MG63 (cell line): ENCODE measurements around the gene PMF1. TPM values are rescaled to one million over a fixed set of nuclear protein-coding genes. Genes with fewer than 3 reads are reported as not detected.

Experiments used
- DNase-seq: peaks from one replicate; pipeline ENCODE4 v3.0.0-alpha.2; 2020
- H3K27me3 ChIP-seq: fragments of 250-450 bp; sonication (Bioruptor Pico); 2 replicates; pipeline ENCODE4 v1.5.1; 2020; ENCODE audit warnings: mild to moderate bottlenecking, moderate library complexity
- H3K36me3 ChIP-seq: fragments of 250-450 bp; sonication (Bioruptor Pico); 2 replicates; pipeline ENCODE4 v1.5.1; 2020; ENCODE audit warnings: mild to moderate bottlenecking, moderate library complexity
- H3K4me3 ChIP-seq: fragments of 250-450 bp; sonication (Bioruptor Pico); 2 replicates; pipeline ENCODE4 v1.5.1; 2020; ENCODE audit warnings: mild to moderate bottlenecking, moderate library complexity
- H3K9me3 ChIP-seq: fragments of 250-450 bp; sonication (Bioruptor Pico); 2 replicates; pipeline ENCODE4 v1.5.1; 2020; ENCODE audit warnings: mild to moderate bottlenecking, moderate library complexity
- total RNA-seq: library from RNA; depleted of rRNA; stranded (reverse); fragments of >200 nt; shearing (Covaris generic); gene quantifications from 2 replicates; pipeline ENCODE4 v1.2.3, GENCODE V29; 2014; ENCODE audit warnings: low replicate concordance; rRNA removed

PMF1 gene
- total RNA-seq, 1 experiment from 2014 or later, result 161 TPM

DNA sequence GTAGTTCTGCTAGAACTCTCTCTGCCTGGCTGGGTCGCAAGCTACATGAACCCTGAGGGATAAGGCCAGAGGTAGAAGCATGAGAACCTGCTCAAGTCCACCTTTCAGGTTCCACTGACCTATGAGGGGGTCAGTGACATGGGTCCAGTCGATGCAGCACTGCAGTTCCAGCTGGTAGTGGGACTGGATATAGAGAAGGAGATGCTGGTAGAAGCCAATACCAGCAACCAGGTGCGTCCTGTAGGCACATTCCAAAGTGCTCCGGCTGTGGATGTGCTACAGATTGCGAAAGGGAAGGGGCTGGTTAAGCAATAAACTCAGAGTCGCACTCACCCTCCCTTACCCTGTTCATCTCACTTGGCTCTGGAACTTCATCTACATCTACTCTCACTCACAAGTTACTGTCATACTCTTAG, 64.2 kb downstream of the PMF1 start:
- Histone ChIP-seq H3K36me3 (peaks cover 84% of the 10 kb centered on the region), H3K27me3 (no peaks in the 10 kb centered on the region), H3K4me3 (no peak overlapping the region), H3K9me3 (no peaks in the 10 kb centered on the region)
- no peak for DNase-seq

DNA sequence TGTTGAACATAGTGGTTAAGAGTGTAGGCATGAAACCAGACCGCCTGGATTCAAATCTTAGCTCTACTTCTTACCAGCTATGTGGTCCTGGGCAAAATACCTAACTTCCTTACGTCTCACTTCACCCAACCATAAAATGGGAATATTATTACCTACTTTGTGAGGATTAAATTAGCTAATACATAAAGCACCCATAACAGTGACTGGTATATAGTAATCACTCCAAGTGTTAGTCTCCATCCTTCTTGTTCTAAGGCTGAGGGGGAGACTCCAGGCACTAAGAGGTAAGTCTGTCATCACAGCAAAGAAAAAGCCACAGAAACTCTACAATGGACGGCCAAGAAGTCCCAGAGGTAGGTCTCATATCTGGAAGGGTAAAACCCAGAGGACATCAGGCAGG, 67.0 kb downstream of the PMF1 start:
- no peaks in the 10 kb centered on the region for H3K9me3 ChIP-seq
- H3K36me3 ChIP-seq, result peaks cover 58% of the 10 kb centered on the region
- H3K4me3 ChIP-seq, result no peak overlapping the region
- H3K27me3 ChIP-seq, result no peaks in the 10 kb centered on the region
- no peak for DNase-seq

DNA sequence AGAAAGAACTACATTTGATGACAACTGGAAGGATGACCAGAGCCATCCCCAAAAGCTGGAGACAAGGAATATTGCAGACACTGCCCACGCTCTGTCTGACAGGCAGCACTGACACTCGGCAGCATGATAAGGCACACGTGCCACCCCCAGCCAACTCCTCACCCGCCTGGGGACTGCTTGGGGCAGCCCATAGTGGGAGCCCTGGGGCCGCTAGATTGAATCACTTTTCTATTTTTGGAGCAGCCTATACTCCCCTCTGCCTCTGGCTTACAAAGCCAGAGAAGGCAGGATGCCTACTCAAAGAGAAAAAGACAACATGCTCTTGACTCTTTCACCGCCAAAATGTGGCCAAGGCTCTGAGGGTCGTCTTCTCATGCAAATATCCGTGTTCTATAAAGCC, 68.5 kb downstream of the PMF1 start:
- H3K4me3 ChIP-seq, result peak overlapping the region; percentile 92
- peak; percentile 62 for DNase-seq
- H3K27me3 ChIP-seq, result no peaks in the 10 kb centered on the region
- H3K36me3 ChIP-seq, result peaks cover 52% of the 10 kb centered on the region
- H3K9me3 ChIP-seq, result no peaks in the 10 kb centered on the region

DNA sequence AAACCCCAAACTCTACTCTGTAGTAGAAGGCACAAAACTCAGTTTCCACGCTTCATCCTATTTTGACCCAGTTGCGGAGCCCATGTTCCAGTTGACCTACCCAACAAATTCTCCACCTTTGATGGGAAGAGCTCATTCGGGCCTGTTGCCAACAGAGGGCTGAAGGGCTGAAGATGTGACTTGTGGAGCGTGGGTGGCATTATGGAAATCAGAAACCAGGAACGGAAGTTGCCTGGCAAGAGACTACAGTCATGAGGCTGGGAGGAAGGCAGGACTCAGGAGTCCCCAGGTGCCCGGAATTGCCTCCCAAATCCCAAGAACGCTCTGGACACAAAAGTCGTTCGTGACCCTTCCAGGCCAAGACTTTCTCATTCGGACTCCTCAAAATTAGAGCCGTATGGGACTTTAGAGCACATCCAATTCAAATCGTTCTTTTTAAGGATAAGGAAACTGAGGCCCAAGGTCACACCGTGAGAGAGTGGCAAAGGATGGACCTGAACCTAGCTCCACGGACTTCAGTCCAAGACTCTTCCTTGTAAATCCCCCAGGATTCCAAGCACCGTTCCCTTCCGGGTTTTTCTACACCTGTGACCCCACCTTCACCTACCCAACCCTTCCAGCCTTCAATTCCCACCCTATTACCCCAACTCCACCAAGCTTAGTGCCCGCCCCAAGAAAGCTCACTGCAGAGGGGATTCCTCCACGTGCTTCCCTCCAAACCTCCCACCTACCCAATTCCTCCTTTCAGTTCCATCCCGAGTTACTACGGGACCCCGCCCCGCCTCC, 69.1 kb downstream of the PMF1 start:
- DNase-seq, result peak; percentile 48
- H3K9me3 ChIP-seq, result no peaks in the 10 kb centered on the region
- peaks cover 50% of the 10 kb centered on the region for H3K36me3 ChIP-seq
- peak overlapping the region; percentile 92 for H3K4me3 ChIP-seq
- H3K27me3 ChIP-seq, result no peaks in the 10 kb centered on the region

GRCh38 chr1:156282479-156283222, 69.8 kb downstream of the PMF1 start, which contains the start of gene SMG5:
TSS of gene SMG5 (minus strand) at chr1:156282825. CDS start at chr1:156282680, 145 bp downstream.
- Histone ChIP-seq H3K4me3 (peak within 1 kb of the TSS; percentile 92), H3K27me3 (no peaks in the 10 kb centered on the region), H3K9me3 (no peaks in the 10 kb centered on the region), H3K36me3 (peaks cover 44% of the 10 kb centered on the region)
- DNase-seq, result peak; percentile 99

DNA sequence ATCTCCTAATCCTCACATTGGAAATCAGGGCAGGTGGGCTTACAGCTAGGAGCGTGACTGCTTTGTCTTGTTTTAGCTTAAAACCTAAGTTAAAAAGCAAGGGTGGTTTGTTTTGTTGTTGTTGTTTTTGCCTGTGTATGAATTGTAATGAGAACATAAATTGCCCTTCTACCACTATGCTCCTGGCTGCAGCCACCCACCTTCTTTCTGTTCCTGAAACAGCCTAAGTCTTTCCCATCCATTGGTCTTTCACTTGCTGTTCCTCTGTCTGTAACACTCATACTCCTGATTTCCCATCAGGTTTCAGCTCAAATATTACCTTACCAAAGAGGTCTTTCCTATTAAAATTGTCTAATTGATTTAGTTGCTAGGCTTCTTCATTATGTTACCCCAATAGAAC, 70.7 kb downstream of the PMF1 start:
- Histone ChIP-seq H3K4me3 (peak overlapping the region; percentile 92), H3K36me3 (peaks cover 37% of the 10 kb centered on the region), H3K9me3 (no peaks in the 10 kb centered on the region), H3K27me3 (no peaks in the 10 kb centered on the region)
- no peak for DNase-seq

DNA sequence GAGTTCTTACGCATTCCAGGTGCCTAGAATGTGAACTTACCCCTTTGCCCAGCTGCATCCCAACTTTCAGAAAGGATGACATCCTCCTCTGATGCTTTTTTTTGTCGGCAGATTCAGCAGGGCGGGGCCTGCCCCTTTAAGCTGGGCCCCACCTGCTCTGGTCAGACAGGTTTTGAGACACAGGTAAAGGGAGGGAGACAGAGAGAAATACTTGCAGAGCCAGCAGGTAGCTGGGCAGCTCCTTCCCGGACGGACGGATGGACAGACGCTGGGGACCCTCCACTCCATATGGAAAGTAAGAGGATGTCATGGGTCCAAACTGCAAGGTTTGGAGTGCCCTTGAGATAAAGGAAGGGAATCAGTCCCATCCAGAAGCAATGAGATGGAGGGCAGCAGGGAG, 71.3 kb downstream of the PMF1 start, which contains the start of gene TMEM79:
Gene TMEM79, plus strand, starts transcription at position 214 of the 400 bp plus-strand sequence. CDS start 902 bp downstream, outside the sequence.
- Histone ChIP-seq H3K27me3 (no peaks in the 10 kb centered on the region), H3K9me3 (no peaks in the 10 kb centered on the region), H3K4me3 (peak within 1 kb of the TSS; percentile 92), H3K36me3 (peaks cover 38% of the 10 kb centered on the region)
- DNase-seq, result no peak

DNA sequence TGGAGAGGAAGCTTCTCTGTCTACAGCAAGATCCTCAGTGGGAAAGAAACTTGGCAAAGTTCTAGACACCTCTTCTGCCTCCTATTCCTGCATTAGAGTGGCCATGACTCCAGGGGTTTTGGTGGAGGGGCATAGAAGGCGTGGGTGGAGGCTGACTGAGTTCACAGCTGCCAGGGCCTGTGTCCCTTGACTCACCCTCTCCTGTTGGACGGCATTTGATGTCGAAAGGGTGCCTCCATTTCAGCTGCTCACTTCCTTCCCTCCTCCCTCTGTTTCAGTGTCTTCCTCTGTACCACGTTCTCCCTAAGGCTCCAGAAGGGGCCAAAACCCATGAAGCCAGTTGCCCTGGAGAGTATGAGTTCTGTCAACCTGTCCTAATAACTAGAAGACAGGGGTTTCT, 72.0 kb downstream of the PMF1 start:
- H3K4me3 ChIP-seq, result no peak overlapping the region
- peaks cover 35% of the 10 kb centered on the region for H3K36me3 ChIP-seq
- peak; percentile 38 for DNase-seq
- no peaks in the 10 kb centered on the region for H3K9me3 ChIP-seq
- H3K27me3 ChIP-seq, result no peaks in the 10 kb centered on the region

DNA sequence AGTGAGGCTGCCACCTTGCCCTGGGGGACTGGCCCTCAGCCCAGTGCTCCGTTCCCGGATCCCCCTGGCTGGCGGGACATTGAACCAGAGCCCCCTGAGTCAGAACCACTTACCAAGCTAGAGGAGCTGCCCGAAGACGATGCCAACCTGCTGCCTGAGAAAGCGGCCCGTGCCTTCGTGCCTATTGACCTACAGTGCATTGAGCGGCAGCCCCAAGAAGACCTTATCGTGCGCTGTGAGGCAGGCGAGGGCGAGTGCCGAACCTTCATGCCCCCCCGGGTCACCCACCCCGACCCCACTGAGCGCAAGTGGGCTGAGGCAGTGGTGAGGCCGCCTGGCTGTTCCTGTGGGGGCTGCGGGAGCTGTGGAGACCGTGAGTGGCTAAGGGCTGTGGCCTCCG, 72.6 kb downstream of the PMF1 start:
- H3K9me3 ChIP-seq, result no peaks in the 10 kb centered on the region
- H3K36me3 ChIP-seq, result peaks cover 29% of the 10 kb centered on the region
- DNase-seq, result no peak
- H3K27me3 ChIP-seq, result no peaks in the 10 kb centered on the region
- no peak overlapping the region for H3K4me3 ChIP-seq

DNA sequence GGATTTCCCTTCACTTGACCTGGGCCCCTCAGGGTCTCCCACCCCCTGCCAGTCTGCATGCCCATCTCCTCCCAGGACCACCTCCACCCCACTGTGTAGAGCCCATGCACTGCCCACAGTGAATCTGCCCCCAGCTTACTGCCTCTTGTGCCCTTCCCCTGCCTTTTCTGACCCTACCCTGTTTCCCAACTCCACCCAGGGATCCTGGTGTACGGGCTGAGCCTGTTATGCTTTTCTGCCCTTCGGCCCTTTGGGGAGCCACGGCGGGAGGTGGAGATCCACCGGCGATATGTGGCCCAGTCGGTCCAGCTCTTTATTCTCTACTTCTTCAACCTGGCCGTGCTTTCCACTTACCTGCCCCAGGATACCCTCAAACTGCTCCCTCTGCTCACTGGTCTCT, 73.3 kb downstream of the PMF1 start:
- no peak for DNase-seq
- Histone ChIP-seq H3K36me3 (peaks cover 29% of the 10 kb centered on the region), H3K4me3 (no peak overlapping the region), H3K27me3 (no peaks in the 10 kb centered on the region), H3K9me3 (no peaks in the 10 kb centered on the region)

Other genes with a start within 250 kb of the PMF1 start
- 38.7 and 70.6 TPM in 2 replicates for gene ARHGEF2, start 234.5 kb upstream of the PMF1 start, total RNA-seq
- gene SSR2, start 192.1 kb upstream of the PMF1 start, total RNA-seq, result 243 and 387 TPM in 2 replicates
- 29.3 and 40.3 TPM in 2 replicates for gene UBQLN4, start 159.2 kb upstream of the PMF1 start, total RNA-seq
- 5.8 and 16.9 TPM in 2 replicates for gene LAMTOR2, start 158.2 kb upstream of the PMF1 start, total RNA-seq
- not detected in 2 replicates for gene RAB25, start 151.8 kb upstream of the PMF1 start, total RNA-seq
- 2.3 and 2.7 TPM in 2 replicates for gene MEX3A, start 130.5 kb upstream of the PMF1 start, total RNA-seq
- 1,337 and 1,568 TPM in 2 replicates for gene LMNA, start 98.3 kb upstream of the PMF1 start, total RNA-seq
- gene SEMA4A, start 59.4 kb upstream of the PMF1 start, total RNA-seq, result 0.49 TPM in 1 of 2 replicates, not detected in the other
- 12.7 and 13.1 TPM in 2 replicates for gene SLC25A44, start 18.9 kb upstream of the PMF1 start, total RNA-seq
- 2.3 TPM in 1 of 2 replicates, not detected in the other for gene BGLAP, start 29.2 kb downstream of the PMF1 start, total RNA-seq
- 0.59 TPM in 1 of 2 replicates, not detected in the other for gene PAQR6, start 35.0 kb downstream of the PMF1 start, total RNA-seq
- 75.7 and 99.5 TPM in 2 replicates for gene SMG5, start 69.8 kb downstream of the PMF1 start, total RNA-seq
- gene TMEM79, start 71.3 kb downstream of the PMF1 start, total RNA-seq, result 2.4 and 5.8 TPM in 2 replicates
- gene GLMP, start 82.7 kb downstream of the PMF1 start, total RNA-seq, result 2.9 and 8.7 TPM in 2 replicates
- gene VHLL, start 86.3 kb downstream of the PMF1 start, total RNA-seq, result not detected in 2 replicates
- gene CCT3, start 125.3 kb downstream of the PMF1 start, total RNA-seq, result 1,070 and 1,240 TPM in 2 replicates
- gene TSACC, start 125.5 kb downstream of the PMF1 start, total RNA-seq, result 1.3 TPM in 1 of 2 replicates, not detected in the other
- not detected in 2 replicates for gene RHBG, start 156.2 kb downstream of the PMF1 start, total RNA-seq